Stimulated activated naive CD8-positive, alpha-beta T cell treated with anti-CD3 and anti-CD28 coated beads, Interleukin-15, Interleukin-2, amounts not matched to agents 100 ng/mL and 50 ng/mL, for 24 hours (primary cell): ENCODE measurements around the gene SLC39A11.

Experiments used
- H3K27ac Mint-ChIP-seq: one replicate; pipeline ENCODE4 v1.8.0; 2021; ENCODE audit warnings: mild to moderate bottlenecking, mixed read lengths
- H3K27me3 Mint-ChIP-seq: one replicate; pipeline ENCODE4 v1.8.0; 2021; ENCODE audit warnings: mixed read lengths
- H3K36me3 Mint-ChIP-seq: one replicate; pipeline ENCODE4 v1.8.0; 2021; ENCODE audit warnings: low read depth, mixed read lengths
- H3K4me1 Mint-ChIP-seq: one replicate; pipeline ENCODE4 v1.8.0; 2021; ENCODE audit warnings: low read depth, mixed read lengths
- H3K4me3 Mint-ChIP-seq: one replicate; pipeline ENCODE4 v1.8.0; 2021; ENCODE audit warnings: mild to moderate bottlenecking, mixed read lengths
- H3K9me3 Mint-ChIP-seq: one replicate; pipeline ENCODE4 v1.8.0; 2021; ENCODE audit warnings: mixed read lengths

The SLC39A11 gene

DNA sequence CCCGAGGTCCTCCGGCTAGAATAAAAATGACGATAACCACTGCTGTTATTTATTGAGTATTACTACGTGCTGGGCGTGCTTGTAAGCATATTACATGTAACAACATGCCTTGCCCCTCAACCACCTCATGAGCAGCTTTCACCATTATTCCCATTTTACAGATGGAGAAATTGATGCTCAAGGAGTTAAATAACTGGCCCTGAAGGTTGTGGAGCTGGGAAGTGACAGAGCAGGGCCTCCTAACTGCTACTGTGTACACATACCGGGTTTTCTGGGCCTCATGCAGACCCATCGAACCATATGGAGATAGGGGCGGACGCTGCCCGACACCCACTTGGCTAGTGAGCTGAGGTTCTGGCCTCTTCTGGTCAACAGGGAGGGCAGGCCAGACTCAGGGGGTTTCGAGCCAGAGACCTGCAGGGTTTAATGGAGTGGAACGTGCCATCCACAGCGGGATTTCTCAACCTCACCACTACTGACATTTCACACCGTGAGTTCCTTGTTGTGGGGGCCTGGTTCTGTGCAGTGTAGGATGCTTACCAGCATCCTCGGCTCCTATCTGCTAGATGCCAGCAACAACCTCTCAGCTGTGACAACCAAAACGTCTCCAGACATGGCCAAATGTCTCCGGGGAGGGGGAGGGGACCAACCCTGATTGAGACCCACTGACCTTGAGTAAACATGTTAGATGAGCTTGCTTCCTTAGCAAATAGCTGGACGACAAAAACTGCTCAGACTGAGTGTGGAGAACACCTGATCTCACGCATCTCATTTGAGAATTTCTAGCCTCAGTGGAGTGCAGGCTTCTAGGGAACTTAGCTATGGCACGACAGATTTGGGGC lies 432.0 kb downstream of the SLC39A11 start:
- H3K36me3 Mint-ChIP-seq, result no peaks in the 10 kb centered on the region
- H3K4me3 Mint-ChIP-seq, result no peak overlapping the region
- no peaks in the 10 kb centered on the region for H3K4me1 Mint-ChIP-seq
- no peak overlapping the region for H3K27ac Mint-ChIP-seq
- H3K27me3 Mint-ChIP-seq, result no peaks in the 10 kb centered on the region
- H3K9me3 Mint-ChIP-seq, result peaks cover 3% of the 10 kb centered on the region

GRCh38 chr17:72659811-72660210 lies 432.7 kb downstream of the SLC39A11 start:
- Mint-ChIP-seq H3K4me3 (no peak overlapping the region), H3K27me3 (no peaks in the 10 kb centered on the region), H3K27ac (no peak overlapping the region), H3K9me3 (peaks cover 2% of the 10 kb centered on the region), H3K36me3 (no peaks in the 10 kb centered on the region), H3K4me1 (no peaks in the 10 kb centered on the region)

DNA sequence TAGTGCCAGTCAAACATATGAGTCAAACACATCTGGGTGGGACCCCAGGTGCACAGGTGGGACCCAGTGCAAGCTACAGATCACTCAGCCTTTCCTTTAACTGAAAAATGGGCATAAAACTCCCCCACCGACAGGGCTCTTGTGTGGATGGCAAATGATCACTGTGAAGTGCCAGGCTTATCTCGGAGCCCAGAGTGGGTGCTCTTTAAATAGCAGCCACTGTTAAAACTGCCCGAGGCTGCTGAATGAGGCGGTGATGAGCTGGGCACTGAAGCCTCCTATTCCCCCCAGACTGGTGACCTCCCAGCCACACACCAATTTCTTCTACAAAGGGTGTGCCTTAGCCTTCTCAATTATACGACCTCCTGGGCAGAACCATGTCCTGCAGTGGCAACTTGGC lies 433.8 kb downstream of the SLC39A11 start:
- Mint-ChIP-seq H3K4me1 (no peaks in the 10 kb centered on the region), H3K27me3 (no peaks in the 10 kb centered on the region), H3K4me3 (no peak overlapping the region), H3K36me3 (no peaks in the 10 kb centered on the region), H3K9me3 (no peaks in the 10 kb centered on the region), H3K27ac (no peak overlapping the region)

GRCh38 chr17:72657467-72658317 lies 434.8 kb downstream of the SLC39A11 start:
- Mint-ChIP-seq H3K9me3 (no peaks in the 10 kb centered on the region), H3K27ac (no peak overlapping the region), H3K4me1 (no peaks in the 10 kb centered on the region), H3K4me3 (no peak overlapping the region), H3K36me3 (no peaks in the 10 kb centered on the region), H3K27me3 (no peaks in the 10 kb centered on the region)

GRCh38 chr17:72656130-72656763 lies 436.2 kb downstream of the SLC39A11 start:
- H3K27ac Mint-ChIP-seq, result no peak overlapping the region
- no peaks in the 10 kb centered on the region for H3K27me3 Mint-ChIP-seq

GRCh38 chr17:72654706-72655105 lies 437.8 kb downstream of the SLC39A11 start:
- no peaks in the 10 kb centered on the region for H3K27me3 Mint-ChIP-seq
- H3K4me1 Mint-ChIP-seq, result no peaks in the 10 kb centered on the region
- no peaks in the 10 kb centered on the region for H3K9me3 Mint-ChIP-seq
- no peak overlapping the region for H3K4me3 Mint-ChIP-seq
- no peak overlapping the region for H3K27ac Mint-ChIP-seq
- no peaks in the 10 kb centered on the region for H3K36me3 Mint-ChIP-seq

More at GRCh38 chr17:72656130-72656763, 436.2 kb downstream of the SLC39A11 start:
- Mint-ChIP-seq H3K9me3 (no peaks in the 10 kb centered on the region), H3K36me3 (no peaks in the 10 kb centered on the region), H3K4me1 (no peaks in the 10 kb centered on the region), H3K4me3 (no peak overlapping the region)

GRCh38 chr17:72651988-72652387 lies 440.5 kb downstream of the SLC39A11 start:
- no peaks in the 10 kb centered on the region for H3K27me3 Mint-ChIP-seq
- no peak overlapping the region for H3K27ac Mint-ChIP-seq
- H3K9me3 Mint-ChIP-seq, result no peaks in the 10 kb centered on the region
- no peaks in the 10 kb centered on the region for H3K4me1 Mint-ChIP-seq
- no peak overlapping the region for H3K4me3 Mint-ChIP-seq
- peaks cover 13% of the 10 kb centered on the region for H3K36me3 Mint-ChIP-seq

DNA sequence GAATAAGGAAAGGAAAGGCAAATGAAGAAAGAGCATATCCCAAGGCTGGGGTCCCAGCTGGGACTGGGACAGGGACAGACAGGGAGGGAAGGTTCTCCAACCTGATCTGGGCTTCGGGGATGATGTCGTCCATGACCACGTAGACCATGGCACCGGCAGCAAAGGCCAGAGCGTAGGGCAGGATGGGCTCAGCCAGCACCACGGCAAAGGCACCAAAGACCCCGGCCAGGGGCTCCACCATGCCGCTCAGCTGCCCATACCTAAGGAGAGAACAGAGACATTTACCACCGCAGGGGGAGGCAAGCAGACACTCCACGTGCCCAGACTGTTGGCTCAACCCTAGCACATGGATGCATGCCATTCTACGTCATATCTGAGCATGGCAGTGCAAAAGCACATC lies 443.8 kb downstream of the SLC39A11 start:
- no peaks in the 10 kb centered on the region for H3K9me3 Mint-ChIP-seq
- H3K27ac Mint-ChIP-seq, result no peak overlapping the region
- H3K4me1 Mint-ChIP-seq, result no peaks in the 10 kb centered on the region
- peaks cover 21% of the 10 kb centered on the region for H3K36me3 Mint-ChIP-seq
- no peak overlapping the region for H3K4me3 Mint-ChIP-seq
- no peaks in the 10 kb centered on the region for H3K27me3 Mint-ChIP-seq

- Mint-ChIP-seq H3K36me3 (peaks cover 23% of the 10 kb centered on the region), H3K4me3 (no peak overlapping the region), H3K27ac (no peak overlapping the region), H3K27me3 (peaks cover under 1% of the 10 kb centered on the region), H3K9me3 (no peaks in the 10 kb centered on the region), H3K4me1 (no peaks in the 10 kb centered on the region)
Measured at GRCh38 chr17:72646176-72646575, 446.3 kb downstream of the SLC39A11 start.

DNA sequence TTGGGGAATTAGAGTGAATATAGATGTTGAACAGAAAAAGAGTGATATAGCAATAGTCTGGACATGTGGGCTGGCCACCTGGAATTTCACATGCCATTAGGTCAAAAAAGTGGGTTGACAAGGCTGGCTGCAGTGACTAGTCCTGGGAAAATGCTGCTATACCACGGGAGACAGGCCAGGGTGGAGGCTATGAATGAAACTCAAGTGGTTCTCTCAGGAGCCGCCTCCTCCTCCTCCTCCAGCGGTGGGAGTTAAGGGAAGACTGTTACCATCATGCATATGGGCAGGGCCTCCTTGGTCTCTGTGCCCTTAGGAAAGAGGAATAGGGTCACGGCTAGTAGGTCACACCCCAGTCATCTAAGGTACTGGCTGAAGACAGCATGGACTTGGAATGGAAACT lies 448.0 kb downstream of the SLC39A11 start:
- Mint-ChIP-seq H3K36me3 (peaks cover 23% of the 10 kb centered on the region), H3K4me1 (no peaks in the 10 kb centered on the region), H3K27me3 (peaks cover 7% of the 10 kb centered on the region), H3K9me3 (no peaks in the 10 kb centered on the region), H3K27ac (no peak overlapping the region), H3K4me3 (no peak overlapping the region)

DNA sequence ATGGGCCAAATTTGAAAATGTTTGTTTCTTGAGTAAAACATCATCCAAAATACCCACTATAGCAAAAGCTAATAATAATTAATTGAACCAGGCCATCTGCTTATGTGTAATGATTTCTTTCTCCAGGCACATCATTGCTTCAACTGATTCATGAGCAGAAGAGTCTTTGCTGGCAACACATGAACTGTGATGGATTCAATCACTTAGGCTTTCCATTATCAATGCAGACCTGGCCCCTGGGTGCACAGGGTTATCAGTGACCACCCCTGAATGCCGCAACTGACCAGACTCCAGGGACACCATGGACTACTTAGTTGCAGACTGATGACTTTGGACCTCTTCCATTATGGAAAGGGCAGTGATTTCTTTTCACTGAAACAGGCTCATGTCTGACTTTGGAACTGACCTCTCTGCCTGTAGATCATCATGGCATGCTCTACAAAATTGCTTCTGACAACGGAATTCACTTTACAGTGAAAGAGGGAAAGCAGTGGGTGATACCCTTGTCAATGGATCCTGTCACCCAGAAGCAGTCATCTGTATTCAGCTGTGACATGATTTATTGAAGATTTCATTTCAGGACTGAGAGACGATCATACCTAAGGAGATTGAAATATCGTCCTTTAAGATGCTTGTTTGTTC lies 448.8 kb downstream of the SLC39A11 start:
- H3K36me3 Mint-ChIP-seq, result peaks cover 23% of the 10 kb centered on the region
- H3K4me3 Mint-ChIP-seq, result no peak overlapping the region
- H3K27me3 Mint-ChIP-seq, result peaks cover 7% of the 10 kb centered on the region
- H3K27ac Mint-ChIP-seq, result no peak overlapping the region
- H3K9me3 Mint-ChIP-seq, result no peaks in the 10 kb centered on the region
- no peaks in the 10 kb centered on the region for H3K4me1 Mint-ChIP-seq

GRCh38 chr17:72642720-72643119 lies 449.8 kb downstream of the SLC39A11 start:
- Mint-ChIP-seq H3K4me1 (no peaks in the 10 kb centered on the region), H3K27ac (no peak overlapping the region), H3K9me3 (no peaks in the 10 kb centered on the region), H3K36me3 (peaks cover 17% of the 10 kb centered on the region), H3K4me3 (no peak overlapping the region), H3K27me3 (peaks cover 7% of the 10 kb centered on the region)

DNA sequence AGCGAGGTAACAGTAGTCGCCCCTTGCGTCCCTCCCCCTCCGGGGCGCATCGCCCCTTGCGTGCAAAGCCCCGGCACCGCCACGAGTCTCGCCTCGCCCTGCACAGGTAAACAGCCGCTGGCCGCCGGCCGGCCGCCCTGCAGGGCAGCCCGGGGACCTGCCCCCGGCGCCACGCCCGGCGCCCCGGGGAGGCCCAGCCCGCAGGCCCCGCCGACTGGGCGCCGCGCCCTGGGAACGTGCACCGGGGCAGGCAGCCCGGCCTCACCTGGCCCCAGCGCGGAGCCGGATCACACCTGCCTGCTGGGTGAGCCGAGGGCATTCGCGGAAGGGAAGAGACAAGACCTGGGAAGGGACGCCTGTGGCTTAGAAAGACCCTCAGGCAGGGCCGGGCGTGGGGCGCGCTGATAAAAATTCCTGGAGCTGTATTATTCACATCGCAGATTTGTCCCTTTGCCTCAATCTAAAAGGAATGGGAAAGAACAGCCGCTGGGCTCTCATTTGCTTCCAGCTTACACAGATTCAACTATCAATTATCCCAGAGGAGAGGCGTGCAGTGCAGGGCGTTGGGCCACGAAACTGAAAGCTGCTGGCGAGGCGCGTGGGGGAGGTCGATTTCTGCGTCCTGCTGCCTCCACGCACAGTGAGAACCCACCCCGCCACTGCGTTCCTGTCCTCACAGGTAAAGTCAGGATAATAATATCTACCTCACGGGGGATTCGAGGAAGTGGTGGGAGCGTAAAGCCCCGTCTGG lies 451.9 kb downstream of the SLC39A11 start:
- Mint-ChIP-seq H3K9me3 (no peaks in the 10 kb centered on the region), H3K4me3 (no peak overlapping the region), H3K4me1 (no peaks in the 10 kb centered on the region), H3K27ac (no peak overlapping the region), H3K27me3 (peaks cover 7% of the 10 kb centered on the region), H3K36me3 (peaks cover 5% of the 10 kb centered on the region)

DNA sequence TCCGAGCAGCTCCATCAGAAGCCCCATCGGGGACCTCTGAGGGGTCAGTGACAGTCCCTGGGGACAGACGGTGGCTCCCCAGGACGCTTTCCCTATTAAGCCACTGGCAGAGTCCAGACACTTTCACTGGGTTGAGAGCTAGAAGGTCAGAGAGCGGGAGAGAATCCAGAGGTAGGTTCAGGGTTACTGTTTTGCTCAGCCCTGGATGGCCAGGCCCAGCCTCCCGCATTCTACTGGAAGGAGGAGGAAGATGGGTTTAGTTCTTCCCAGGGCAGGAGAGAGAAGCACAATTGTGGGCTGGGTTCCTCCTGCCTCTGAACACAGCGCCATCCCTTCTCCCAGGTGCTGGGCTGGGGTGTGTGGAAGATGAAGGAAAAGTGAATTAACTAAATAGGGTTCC lies 452.8 kb downstream of the SLC39A11 start:
- Mint-ChIP-seq H3K4me1 (peaks cover 5% of the 10 kb centered on the region), H3K27me3 (peaks cover 7% of the 10 kb centered on the region), H3K27ac (no peak overlapping the region), H3K36me3 (peaks cover 5% of the 10 kb centered on the region), H3K9me3 (no peaks in the 10 kb centered on the region), H3K4me3 (no peak overlapping the region)
